GM21381 (cell line): ENCODE data around the gene PIN1.

Source experiments
- ATAC-seq: cut with Tn5 transposase; IDR thresholded peaks from one replicate; pipeline ENCODE4 v1.9.1; 2021; ENCODE audit warnings: mild to moderate bottlenecking, moderate library complexity; ENCODE audit not compliant: unreplicated experiment

Gene PIN1

DNA sequence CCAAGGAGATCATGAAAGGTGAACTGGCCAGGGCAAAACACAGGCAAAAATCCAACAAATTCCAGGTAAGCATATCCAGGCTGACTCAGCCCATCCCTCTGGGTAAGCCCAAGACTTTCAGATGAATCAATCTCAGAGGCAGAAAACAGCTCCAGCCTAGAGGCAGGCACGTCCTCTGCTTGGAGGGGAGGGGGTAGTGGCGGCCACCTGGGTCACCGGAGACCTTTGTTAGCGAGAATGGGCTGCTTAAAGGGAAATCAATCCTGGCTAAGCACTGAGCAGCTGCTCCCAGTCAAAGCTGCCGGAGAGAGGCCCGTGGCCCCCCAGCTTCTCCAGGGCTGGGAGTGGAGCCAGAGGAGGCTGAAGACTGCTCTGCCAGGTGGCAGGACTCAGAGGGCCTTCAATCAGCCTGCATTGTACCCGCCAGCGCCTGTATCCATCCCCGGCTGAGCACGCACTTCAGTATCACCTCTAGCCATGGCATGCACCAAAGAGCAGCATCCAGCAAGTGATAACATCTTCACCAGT, 48.2 kb downstream of the PIN1 start:
- ATAC-seq = no peak

- ATAC-seq = no peak
Observed at GRCh38 chr19:9883764-9884163, 48.6 kb downstream of the PIN1 start.

DNA sequence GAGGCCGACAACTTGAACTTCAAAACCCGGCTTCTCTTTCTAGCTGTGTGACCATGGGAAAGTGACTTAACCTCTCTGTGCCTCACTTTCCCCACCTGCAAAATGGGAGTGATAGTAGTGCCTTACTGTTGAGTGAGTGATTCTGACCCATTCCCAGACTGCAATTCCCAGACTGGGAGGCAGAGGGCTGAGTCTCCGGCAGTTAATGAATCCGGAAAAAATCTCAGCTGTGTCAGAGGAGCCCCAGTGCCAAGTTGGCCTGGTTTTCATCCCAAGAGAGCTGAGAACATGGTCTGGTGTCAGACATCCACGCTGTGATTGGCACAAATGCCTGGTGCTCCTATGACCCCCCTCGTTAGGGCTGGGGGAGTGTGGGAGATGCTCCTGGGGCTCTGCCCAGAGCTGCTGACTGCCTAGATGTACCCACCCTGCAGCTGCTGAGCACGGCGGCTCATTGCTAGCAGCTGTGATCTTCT, 50.0 kb downstream of the PIN1 start:
- no peak for ATAC-seq

DNA sequence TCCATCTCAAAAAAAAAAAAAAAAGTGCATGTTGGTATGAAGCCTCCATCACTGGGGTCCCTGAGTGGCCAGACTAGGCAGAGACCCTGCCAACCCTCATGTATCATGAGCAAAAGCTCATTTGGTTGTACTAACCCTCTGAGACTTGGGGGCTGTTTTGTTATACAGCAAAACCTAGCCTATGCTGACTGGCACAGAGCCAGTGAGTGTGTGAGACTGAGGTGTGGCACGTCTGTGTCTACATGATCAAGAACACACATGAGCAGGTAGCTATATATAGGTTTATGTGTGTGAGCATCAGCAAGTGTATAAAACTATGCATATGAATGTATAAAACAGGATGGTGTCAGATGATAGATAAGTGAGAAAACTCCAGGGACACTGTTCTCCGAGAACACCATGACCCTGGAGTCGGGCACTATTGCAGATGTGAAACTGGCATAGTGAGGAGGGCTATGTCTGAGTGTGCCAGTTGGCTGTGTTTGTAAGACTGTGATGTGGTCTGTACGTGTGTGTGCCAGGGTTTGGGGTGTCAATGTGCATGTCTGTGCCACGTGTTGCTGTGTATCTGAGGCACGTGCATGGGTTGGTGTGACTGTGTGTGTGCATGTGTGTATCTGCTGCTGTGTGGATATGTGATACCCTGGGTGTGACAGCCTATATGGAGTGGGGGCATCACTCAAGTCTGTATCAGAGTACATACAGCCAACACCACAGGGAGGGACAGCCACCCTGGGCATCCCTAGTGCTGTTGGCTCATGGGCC, 56.7 kb downstream of the PIN1 start:
- ATAC-seq = no peak
